PC-3 (cell line): ENCODE results near the gene CDH11.

Experiments used
- CTCF ChIP-seq: fragments of 300-600 bp; sonication (generic); conservative IDR thresholded peaks from 2 replicates; pipeline ENCODE4 v1.5.1; 2017; ENCODE audit warnings: antibody characterized with exemption, low read depth, mild to moderate bottlenecking, low read length
- EZH2 ChIP-seq: fragments of 300-600 bp; sonication (generic); IDR thresholded peaks from one replicate; pipeline ENCODE4 v1.6.1; 2017; ENCODE audit warnings: antibody characterized with exemption, mild to moderate bottlenecking, low read length; ENCODE audit not compliant: unreplicated experiment

GRCh38 chr16:65069065-65069464, 52.8 kb downstream of the CDH11 start:
- TF ChIP-seq CTCF (no peak), EZH2 (no peak)
